Prostate gland (tissue), 2 donors: Measurements from ENCODE around the gene NECTIN4.

ENCODE experiments used
- POLR2A ChIP-seq: fragments of 450-650 bp; IDR thresholded peaks from one replicate; pipeline ENCODE4 v1.6.1; 2016; ENCODE audit warnings: antibody characterized with exemption, mild to moderate bottlenecking
- POLR2AphosphoS5 ChIP-seq: sonication (generic); formaldehyde crosslinking; IDR thresholded peaks from one replicate; pipeline ENCODE4 v1.6.1; 2017; ENCODE audit warnings: antibody characterized with exemption
- TF ChIP-seq, protein P1 (sequence below), 4 experiments: fragments of 200-600 bp in 2 of 4; fragments of 450-650 bp in 2 of 4; sonication (generic) in 2 of 4; IDR thresholded peaks; 1 replicate in 3 of 4; 2 replicates in 1 of 4; pipeline ENCODE4 v1.5.1; 2016 to 2019; ENCODE audit warnings: antibody characterized with exemption in 4 of 4, mild to moderate bottlenecking in 2 of 4, moderate library complexity in 2 of 4

DNA sequence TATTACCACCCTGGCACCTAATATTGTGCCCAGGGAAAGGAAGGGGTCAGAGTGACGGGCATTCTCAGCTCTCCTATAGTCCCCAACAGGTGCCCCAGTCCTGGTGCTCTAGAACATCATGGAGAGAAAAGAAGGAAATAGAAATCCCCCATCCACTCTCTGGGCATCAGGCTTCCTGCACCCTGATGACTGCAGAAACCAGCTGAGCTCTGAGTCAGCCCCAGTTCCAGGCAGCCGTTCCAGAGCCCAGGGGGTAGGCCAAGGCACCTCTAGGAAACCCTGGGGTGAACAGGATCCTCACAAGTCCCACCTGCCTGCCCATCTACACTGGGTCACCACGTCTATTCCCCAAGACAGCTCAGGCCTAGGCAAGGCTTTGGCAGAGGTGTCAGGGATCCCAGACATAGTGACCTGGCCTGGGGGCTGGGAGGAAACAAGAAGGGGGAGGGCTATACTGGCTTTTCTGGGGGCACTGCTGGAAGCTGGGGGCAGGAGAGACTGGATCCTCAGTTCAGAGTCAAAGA lies 709 bp downstream of the NECTIN4 start:
- TF ChIP-seq, protein P1, sequence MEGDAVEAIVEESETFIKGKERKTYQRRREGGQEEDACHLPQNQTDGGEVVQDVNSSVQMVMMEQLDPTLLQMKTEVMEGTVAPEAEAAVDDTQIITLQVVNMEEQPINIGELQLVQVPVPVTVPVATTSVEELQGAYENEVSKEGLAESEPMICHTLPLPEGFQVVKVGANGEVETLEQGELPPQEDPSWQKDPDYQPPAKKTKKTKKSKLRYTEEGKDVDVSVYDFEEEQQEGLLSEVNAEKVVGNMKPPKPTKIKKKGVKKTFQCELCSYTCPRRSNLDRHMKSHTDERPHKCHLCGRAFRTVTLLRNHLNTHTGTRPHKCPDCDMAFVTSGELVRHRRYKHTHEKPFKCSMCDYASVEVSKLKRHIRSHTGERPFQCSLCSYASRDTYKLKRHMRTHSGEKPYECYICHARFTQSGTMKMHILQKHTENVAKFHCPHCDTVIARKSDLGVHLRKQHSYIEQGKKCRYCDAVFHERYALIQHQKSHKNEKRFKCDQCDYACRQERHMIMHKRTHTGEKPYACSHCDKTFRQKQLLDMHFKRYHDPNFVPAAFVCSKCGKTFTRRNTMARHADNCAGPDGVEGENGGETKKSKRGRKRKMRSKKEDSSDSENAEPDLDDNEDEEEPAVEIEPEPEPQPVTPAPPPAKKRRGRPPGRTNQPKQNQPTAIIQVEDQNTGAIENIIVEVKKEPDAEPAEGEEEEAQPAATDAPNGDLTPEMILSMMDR (IDR thresholded peaks at IDR 0.05) = no peak
- no peak for TF ChIP-seq POLR2A
- no peak for TF ChIP-seq POLR2AphosphoS5
